Sciatic nerve (tissue), 2 donors: ENCODE data around the gene FAM89A. TPM values are rescaled to one million over a fixed set of nuclear protein-coding genes. Genes with fewer than 3 reads are reported as not detected.
"Not testable (repeated sequence)": the region's sequence is repeated elsewhere in the genome, so short reads cannot be mapped to it uniquely, and the experiment has no call there.

ENCODE experiments used
- ATAC-seq: fragments of 200-7000 bp; cut with Tn5 transposase; one replicate; pipeline ENCODE4 v1.9.1; 2020; ENCODE audit warnings: mild to moderate bottlenecking, moderate library complexity
- DNase-seq: peaks from one replicate; pipeline ENCODE4 v3.0.0-alpha.2; 2020; ENCODE audit warnings: low spot score
- intact Hi-C: fragments of 100-400 bp; cut with DNase I; formaldehyde crosslinking; loops from one replicate; pipeline ENCODE4 v1.14.2; 2022
- total RNA-seq: library from RNA; stranded (reverse); fragmentation: NEBNext Ultra II Directional; extraction: Animal tissue kit (Norgen Biotek cat#: 25700); gene quantifications from one replicate; pipeline ENCODE4 v1.2.1, GENCODE V29; 2021
- donor health status: DM: no; HTN: no; CAD: no.
- donor health status: DM: no; HTN: no; CAD: no.

FAM89A gene
- total RNA-seq, 1 donor from 2014 or later, result 11.1 TPM

DNA sequence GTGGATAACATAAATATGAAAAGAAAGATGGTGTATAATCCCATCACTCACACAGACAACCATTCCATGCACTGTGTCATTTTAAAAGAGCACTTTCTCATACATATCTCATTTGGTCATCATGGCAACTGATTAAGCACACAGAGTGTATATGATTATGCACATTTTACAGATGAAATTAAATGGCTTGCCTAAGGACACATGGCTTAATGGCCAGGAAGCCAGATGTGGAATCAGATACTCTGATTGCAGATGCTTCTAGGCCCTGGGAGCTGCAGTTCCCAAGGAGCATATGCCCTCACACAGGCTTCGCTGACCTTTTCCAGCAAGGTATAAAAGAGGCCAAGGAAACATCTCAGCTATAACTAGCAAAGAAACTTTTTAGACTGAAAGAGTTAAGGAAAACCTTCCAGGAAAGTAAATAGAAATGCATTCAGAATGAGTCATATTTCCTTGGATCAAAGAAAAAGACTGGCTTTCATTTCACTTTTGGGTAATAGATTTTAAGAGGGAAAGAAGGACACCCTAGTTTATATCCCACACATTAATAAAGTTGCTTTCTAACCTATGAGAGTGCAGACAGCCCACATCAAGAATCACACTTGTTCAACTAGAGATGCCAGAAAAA lies 19.6 kb upstream of the FAM89A start:
- DNase-seq, result no peak
- intact Hi-C loops, result no loop called here

DNA sequence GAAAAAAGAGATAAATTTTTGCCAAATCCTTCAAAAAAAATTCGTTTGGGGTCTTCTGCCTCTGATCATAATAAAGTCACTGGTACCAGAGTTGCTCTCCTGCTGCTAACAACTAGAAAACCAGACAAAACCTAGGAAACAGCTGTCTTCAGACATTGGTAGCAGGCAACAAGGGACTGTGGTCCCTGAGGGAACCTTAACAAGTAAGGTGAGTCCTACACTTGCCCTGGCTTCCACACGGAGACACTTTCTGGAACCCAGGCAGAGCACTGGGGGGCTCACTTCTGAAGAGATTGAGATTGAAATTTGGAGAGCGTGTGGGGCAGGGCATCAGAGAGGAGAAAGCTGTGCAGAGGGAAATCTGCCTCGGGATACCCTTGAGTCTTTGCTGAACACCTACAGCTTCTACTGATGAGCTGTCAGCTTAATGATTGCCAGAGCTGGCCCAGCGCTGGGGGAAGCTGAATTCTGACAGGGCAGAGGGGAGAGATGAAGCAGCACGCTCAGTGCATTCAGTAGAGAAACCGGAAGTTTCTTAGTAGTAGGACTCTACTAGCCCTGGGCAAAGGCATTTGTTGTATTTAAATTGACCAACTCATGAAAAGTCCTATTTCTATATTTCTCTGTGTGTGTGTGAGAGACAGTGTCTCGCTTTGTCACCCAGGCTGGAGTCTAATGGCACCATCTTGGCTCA lies 18.5 kb upstream of the FAM89A start:
- DNase-seq (no peak), ATAC-seq (no peak)
- intact Hi-C loops, result no loop called here

More for the DNA sequence above, 19.6 kb upstream of the FAM89A start:
- ATAC-seq, result no peak

DNA sequence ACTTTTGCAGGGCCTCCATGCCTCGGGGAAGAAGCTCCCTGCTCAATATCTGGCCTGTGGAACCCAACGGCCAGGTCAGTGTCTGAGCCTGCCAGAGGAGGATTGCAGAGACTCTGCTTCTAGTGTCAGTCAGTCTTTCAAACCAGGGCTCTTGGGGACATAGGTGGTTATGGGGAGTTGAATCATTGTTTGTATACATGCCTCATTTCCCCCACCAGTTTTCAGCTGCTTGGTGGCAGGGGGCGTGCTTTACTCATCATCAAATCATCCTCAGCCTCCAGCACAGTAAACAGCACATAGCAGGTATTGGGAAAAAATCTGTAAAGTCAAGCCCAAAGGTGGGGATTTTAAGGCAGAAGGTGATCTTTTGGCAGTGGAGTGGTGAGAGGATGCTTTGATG lies 17.4 kb upstream of the FAM89A start:
- intact Hi-C loops, result no loop called here
- DNase-seq (no peak), ATAC-seq (no peak)

DNA sequence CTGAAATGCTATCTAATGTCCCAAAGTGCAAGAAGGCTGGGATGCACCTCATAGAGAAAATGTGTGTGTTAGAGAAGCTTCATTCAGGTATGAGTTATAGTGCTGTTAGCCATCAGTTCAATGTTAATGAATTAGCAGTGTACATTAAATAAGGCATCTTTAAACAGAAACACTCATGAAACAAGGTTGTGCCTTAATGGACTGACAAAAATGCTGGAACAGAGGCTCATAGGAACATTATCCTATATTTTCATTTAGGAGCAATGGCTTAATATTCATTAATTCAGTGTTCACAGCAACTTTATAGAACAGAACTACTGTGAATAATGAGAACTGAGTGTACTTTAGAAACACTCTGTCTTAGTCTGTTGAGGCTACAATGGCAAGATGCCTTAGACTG lies 15.2 kb upstream of the FAM89A start:
- ATAC-seq (no peak), DNase-seq (no peak)
- intact Hi-C loops, result no loop called here

DNA sequence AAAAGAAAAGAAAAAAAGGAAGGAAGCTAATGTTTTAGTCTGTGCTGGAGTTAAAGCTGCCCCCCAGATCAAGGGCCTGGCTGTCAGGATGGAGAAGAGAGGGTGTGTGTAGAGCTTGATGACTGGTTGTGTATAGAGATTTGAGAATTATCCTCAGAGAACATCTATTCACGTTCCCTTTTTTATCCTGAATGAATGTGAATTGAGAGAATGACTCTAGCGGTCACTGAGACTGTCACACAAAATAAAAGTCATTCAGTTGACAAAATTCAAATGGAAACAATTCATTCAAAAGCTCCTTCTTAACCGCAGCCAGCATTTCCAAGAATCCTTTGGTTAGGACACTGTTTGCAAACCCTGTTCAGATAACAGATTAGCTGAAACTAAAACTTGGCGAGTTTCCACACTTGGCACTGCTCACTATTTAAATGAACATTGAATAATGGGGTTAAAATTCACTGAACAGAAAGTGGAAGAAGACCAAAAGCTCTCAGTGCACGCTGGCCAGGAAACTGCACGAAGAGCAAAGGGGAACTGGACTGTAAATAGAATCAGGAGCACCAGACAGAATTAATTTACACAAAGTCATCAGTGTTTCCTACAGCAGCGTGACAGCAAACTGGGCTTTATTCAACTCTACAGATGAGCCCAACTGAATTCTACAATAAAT lies 13.6 kb upstream of the FAM89A start:
- ATAC-seq, result peak; percentile 65
- intact Hi-C loops, result no loop called here
- peak; percentile 64 for DNase-seq

DNA sequence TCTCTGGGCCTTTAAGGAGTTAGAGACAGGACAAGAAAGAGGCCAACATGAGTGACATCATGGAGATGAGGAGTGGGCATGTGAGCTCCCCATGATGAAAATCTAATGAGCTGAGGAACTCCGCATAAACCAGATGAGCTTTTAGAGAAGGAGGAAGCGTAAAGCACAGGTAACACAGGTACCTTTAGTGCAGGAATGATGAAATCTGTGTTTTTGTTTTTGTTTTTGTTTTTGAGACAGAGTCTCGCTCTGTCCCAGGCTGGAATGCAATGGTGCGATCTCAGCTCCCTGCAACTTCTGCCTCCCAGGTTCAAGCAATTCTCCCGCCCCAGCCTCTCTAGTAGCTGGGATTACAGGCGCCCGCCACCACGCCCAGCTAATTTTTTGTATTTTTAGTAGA lies 12.7 kb upstream of the FAM89A start:
- DNase-seq (no peak), ATAC-seq (no peak)
- intact Hi-C loops, result no loop called here

DNA sequence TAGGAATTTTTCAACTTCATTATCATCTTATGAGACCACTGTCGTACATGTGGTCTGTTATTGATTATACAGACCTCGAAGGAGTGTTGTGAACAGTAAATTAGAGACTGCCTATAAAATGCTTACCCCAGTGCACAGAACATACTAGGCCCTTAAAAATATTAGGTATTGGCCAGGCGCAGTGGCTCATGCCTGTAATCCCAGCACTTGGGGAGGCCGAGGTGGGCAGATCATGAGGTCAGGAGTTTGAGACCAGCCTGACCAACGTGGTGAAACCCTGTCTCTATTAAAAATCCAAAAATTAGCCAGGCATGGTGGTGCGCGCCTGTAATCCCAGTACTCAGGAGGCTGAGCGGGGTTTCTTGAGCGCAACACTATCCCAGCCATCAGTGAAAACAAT lies 10.9 kb upstream of the FAM89A start:
- ATAC-seq, intact Hi-C loops, DNase-seq: not testable (repeated sequence)

DNA sequence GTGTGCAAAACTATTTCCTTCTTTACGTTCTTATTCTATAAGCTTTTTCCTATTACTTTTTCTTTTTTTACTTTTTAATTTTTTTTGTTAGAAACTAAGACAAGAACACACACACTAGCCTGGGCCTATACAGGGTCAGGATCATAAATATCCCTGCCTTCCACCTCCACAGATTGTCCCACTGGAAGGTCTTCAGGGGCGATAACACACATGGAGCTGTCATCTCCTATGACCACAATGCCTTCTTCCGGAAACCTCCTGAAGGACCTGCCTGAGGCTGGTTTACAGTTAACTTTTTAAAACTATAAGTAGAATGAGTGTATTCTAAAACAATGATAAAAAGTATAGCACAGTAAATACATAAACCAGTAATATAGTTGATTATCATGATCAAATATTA lies 10.3 kb upstream of the FAM89A start:
- DNase-seq, result no peak
- intact Hi-C loops, result no loop called here
- no peak for ATAC-seq

DNA sequence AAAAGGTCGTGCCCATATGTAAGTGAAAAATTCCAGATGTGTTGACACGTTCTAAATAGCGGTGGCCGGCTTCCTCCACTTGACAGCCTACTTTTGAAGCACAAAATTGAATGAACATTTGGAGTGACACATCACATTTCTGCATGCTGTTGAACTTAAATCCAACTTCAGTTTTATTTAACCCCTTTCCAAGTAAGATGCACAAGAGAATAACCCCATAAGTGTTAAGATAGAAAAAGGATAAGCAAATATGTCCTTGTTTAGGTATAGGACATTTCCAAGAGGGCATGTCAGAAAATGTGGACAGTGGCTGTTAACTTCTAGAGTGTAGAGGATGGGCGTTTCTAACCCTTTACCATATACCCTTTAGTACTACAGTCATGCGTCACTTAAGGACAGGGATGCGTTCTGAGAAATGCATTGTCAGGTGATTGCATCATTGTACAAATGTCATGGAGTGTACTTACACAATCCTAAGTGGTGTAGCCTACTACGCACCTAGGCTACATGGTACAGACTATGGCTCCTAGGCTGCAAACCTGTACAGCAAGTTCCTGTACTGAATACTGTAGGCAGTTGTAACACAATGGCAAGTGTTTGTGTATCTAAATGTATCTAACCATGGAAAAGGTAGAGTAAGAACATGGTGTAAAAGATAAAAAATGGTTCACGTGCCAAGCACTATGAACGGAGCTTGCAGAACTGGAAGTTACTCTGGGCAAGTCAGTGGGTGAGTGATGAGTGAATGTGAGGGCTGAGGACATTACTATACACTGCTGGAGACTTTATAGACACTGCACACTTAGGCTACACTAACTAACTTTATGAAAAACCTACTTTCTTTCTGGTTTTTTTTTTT lies 9.3 kb upstream of the FAM89A start:
- ATAC-seq, result no peak
- intact Hi-C loops, result no loop called here
- no peak for DNase-seq

DNA sequence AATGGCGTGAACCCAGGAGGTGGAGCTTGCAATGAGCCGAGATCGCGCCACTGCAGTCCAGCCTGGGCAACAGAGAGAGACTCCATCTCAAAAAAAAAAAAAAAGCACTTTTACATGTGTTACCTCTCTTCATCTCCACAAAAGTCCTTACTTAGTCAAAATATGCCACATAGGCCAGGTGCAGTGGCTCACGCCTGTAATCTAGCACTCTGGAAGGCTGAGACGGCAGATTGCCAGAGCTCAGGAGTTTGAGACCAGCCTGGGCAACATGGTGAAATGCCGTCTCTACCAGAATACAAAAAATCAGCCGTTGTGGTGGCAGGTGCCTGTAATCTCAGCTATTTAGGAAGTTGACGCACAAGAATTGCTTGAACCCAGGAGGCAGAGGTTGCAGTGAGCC lies 8.4 kb upstream of the FAM89A start:
- ATAC-seq, intact Hi-C loops, DNase-seq: not testable (repeated sequence)

DNA sequence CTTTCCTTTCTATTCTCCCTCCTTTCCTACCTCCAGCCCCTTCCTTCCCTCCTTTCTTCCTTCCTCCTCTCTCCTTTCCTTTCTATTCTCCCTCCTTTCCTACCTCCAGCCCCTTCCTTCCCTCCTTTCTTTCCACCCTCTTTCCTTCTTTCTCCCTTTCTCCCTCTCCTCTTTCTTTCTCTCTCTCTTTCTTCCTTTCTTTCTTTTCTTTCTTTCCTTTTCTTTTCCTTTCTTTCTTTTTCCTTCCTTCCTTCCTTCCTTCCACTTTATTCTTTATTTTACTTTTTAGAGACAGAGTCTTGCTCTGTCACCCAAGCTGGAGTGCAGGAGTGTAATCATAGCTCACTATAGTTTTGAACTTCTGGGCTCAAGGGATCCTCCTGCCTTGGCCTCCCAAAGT lies 7.5 kb upstream of the FAM89A start:
- DNase-seq, intact Hi-C loops, ATAC-seq: not testable (repeated sequence)

DNA sequence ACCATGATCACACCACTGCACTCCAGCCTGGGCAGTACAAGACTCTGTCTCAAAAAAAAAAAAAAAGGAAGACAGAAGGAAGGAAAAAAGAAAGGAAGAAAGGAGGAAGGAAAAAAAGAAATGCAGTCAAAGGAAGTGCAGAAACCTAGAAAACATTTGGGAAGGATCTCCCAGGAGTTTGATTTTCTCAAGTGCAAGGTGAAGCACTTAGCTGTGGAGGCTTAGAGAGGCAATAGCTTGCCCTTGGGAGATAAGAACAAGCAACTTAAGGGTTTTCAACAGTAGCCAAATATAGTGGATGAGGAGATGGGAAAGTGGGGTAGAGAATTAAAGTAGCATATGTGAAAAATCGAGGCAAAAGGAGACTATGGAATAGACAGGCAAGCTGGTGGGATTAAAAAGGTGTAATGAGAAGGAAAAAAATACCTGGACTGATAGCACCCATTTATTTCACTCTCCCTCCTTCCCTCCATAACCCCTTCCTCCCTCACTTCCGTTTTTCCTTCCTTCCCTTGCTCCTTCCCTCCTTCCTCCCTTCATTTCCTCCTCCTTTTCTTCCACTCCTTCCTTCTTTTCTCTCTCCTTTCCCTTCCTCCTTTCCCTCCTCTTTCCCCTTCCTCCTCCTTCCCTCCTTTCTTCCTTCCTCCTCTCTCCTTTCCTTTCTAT lies 6.8 kb upstream of the FAM89A start:
- no peak for ATAC-seq
- intact Hi-C loops, result no loop called here

DNA sequence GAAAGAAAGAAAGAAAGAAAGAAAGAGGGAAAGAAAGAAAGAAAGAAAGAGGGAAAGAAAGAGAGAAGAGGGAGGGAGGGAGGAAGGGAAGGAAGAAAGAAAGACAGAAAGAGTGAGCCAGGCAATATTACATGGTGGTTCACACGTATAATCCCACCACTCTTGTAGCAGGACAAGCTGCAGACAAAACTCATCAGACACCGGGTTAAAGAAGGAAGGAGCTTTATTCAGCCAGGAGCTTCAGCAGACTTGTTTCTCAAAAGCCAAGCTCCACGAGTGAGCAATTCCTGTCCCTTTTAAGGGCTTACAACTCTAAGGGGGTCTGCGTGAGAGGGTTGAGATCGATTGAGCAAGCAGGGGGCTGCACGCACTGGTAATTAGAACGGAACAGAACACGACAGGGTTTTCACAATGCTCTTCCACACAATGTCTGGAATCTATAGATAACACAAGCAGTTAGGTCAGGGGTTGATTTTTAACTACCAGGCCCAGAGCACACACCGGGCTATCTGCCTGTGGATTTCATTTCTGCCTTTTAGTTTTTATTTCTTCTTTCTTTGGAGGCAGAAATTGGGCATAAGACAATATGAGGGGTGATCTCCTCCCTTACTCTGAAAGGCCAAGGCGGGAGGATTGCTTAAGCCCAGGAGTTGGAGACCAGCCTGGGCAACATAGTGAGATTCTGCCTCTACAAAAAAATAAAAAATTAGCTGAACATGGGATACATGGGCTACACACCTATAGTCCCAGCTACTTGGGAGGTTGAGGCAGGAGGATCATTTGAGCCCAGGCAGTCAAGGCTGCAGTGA lies 6.1 kb upstream of the FAM89A start:
- ATAC-seq, intact Hi-C loops, DNase-seq: not testable (repeated sequence)

More for the DNA sequence above, 6.8 kb upstream of the FAM89A start:
- DNase-seq, result no peak

DNA sequence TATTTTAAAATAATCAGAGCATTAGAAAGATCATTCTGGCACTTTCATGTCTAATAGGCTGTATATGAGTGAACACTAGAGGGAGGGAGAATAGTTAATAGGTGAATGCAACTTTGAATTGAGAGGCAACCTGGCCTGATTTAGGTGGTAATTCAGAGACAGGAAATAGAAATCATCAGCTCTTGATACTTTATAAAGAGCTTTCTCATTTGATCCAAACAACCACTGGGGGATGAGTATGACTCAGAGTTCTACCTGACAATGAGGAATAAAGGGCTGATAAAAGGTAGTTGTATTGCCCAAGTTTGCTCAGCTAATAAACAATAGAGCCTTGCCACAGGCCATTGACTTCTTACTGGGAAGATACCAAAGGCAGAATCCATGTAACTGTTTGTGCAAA lies 5.2 kb upstream of the FAM89A start:
- no peak for ATAC-seq
- intact Hi-C loops, result no loop called here
- DNase-seq, result no peak

DNA sequence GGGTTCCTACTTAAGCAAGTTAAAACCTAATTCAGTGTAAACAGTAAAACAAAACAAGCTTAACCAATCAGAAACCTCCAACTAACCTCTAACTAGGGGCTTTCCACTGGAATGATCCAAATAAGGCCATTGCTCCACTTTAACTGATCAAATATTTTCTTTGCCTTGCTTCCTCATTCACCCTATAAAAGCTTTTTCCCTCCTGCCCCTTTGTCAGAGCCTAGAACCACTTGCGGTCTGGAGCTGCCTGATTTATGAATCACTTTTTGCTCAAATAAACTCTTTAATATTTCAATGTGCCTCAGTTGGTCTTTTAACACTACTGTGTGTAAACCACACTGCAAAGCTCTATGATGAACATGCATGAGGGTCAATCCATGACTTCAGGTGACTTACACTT lies 4.5 kb upstream of the FAM89A start:
- no peak for DNase-seq
- intact Hi-C loops, result no loop called here
- no peak for ATAC-seq

DNA sequence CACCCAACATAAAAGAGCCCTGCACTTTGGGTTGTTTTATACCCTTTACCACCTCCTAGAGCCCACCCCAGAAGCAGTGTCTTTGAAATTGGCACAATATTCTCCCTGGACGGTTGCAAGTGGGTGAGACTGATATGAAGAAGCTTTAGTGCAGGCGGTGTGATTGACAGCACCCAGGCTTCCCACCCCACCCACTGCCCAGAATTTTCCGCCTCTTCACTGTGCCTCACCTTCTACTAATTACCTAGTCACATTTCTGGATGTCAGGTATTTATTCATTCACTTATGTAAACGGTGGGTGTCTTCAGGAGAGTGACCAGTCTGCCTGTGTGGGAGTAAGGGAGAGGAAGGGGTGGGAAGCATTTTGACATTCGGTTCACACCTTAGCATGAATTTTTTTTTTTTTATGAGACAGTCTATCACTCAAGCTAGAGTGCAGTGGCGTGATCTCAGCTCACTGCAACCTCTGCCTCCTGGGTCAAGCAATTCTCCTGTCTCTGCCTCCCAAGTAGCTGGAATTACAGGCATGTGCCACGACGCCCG lies 1.7 kb upstream of the FAM89A start:
- DNase-seq, result no peak
- intact Hi-C loops, result no loop called here
- no peak for ATAC-seq

DNA sequence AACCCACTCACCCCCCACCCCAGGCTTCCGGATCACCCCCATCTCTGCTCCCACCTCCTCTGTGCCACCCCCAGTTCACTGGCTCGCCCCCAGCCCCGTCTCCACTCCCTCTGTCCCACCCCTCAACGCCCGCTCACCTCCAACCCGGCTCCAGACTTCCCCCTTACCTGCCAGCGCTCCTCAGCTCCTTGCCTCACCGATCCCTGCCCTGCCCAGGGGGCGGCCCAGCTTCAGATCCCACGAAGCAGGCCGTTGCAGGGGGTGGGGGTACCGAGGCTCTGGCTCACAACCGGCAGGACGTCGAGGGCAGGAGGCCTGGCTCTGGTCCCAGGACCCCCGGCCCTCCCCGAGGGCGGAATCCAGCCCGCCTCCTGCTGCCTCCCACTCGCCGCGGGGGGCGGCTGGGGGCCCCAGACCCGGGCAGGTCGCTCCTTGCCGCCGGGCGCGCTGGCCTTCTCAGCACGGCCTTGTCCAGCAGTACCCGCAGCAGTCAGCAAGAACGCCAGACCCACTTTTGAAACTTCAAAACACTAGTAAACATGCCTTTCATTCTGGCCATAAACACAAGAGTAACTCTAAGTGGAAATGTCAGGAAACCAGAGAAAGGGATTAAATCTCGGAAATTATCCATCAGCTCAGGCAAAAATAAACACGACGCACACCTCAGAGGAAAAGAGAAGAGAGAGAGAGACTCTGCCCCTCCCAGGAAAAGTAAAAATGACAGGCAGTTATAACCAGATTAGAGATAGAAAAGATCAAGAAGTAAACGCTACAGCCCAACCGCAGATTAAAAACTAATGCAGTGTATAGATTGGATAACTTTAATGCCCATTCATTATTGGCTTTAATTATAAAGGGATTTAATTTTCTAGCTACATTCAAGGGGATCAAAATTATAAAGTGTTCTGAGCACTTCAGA lies 1.0 kb upstream of the FAM89A start:
- intact Hi-C loops, result no loop called here
- ATAC-seq (peak; percentile 47), DNase-seq (peak; percentile 62)
